HG02884 (cell line): ENCODE data around the gene SOD2.
"Not testable (repeated sequence)": the region's sequence is repeated elsewhere in the genome, so short reads cannot be mapped to it uniquely, and the experiment has no call there.

Source experiments
- ATAC-seq: cut with Tn5 transposase; IDR thresholded peaks from one replicate; pipeline ENCODE4 v1.9.1; 2021; ENCODE audit warnings: mild to moderate bottlenecking, moderate library complexity; ENCODE audit not compliant: unreplicated experiment

The SOD2 gene

DNA sequence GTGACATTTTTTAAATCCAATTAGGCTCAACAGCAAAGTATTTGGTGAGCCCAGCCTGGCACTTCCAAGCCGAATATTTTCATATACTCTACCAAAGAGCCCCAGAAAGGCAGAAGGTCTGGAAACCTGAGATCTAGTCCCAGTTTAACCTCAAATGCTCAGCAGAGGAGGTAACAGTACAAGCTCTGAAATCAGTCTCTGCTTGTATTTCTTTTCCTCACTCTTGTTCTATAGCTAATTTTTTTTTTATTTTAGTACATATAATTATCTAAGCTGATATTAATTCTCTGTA lies 9.1 kb downstream of the SOD2 start:
- no peak for ATAC-seq

DNA sequence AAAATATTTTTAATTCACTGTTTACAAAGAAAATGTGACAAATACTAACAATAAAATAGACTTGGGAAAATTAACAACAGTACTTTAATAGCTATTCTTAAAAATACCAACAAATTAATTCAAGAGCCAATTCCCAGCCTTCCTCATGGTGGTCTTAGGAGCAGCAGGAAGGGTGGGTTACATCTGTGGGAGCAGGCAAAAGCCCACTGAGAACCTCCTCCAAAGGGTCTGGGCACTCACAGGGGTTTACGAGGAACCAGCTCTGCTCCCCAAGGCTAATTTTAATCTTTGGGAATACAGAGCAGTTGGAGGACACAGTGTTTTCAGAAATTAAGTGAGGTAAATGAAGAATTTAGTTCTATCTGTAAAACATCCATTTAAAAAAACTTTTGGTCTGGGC lies 10.2 kb downstream of the SOD2 start:
- ATAC-seq, result no peak

DNA sequence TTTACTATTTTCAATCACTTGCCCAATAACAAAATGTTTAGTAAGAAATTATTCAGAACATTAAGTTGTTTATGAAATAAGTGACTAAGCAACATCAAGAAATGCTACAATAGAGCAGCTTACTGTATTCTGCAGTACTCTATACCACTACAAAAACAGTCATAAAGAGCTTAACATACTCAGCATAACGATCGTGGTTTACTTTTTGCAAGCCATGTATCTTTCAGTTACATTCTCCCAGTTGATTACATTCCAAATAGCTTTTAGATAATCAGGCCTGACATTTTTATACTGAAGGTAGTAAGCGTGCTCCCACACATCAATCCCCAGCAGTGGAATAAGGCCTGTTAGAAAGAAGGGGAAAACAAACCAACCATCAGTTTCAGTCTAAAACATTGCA lies 10.7 kb downstream of the SOD2 start:
- ATAC-seq, result no peak

DNA sequence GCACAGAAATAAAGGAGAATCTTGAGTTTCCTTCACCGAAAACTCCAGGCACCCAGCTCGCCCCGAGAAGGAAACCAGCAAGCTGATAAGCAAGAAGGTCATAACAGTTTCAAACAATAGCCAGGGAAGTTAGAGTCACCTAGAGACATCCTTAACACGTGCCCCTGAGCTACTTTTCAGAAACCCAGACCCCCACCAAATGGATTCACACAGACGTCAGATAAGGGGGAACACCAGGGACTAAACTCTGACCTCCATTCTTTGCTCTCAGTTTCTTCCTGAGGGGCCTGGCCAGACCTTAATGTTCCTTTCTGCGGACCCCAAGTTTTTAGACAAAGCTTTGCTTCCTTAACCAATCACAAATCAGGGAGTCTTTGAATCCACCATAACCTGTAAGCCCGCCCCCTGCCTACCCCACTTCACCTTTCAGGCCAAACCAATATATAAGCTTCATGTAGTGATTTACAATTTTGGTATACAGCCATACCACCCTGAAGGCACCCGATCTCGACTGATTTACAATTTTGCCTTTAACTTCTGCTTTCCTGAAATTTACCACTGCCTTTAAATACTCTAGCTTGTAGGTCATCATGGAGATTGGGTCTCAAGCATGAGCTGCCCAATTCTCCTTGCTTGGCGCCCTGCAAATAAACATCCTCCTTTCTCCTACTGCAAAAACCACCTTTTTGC lies 11.7 kb downstream of the SOD2 start:
- no peak for ATAC-seq

DNA sequence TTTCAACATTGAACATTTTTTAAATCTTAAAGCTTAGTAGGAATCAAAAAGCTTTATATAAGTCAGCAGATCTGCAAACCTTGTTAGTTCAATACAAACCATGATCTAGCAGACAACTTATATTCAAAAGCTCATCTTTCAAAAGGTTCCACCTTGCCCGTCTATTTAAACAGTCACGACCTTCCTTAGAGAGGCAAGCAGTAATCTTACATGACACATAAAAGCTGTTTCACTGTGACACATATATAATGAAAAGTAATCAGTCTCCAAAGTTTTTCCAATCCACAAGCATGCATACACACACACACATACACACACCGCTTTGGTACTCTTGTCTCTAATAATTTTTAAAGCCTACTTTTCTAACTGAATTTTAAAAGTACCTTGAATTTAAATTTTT lies 12.9 kb downstream of the SOD2 start:
- ATAC-seq, result no peak

DNA sequence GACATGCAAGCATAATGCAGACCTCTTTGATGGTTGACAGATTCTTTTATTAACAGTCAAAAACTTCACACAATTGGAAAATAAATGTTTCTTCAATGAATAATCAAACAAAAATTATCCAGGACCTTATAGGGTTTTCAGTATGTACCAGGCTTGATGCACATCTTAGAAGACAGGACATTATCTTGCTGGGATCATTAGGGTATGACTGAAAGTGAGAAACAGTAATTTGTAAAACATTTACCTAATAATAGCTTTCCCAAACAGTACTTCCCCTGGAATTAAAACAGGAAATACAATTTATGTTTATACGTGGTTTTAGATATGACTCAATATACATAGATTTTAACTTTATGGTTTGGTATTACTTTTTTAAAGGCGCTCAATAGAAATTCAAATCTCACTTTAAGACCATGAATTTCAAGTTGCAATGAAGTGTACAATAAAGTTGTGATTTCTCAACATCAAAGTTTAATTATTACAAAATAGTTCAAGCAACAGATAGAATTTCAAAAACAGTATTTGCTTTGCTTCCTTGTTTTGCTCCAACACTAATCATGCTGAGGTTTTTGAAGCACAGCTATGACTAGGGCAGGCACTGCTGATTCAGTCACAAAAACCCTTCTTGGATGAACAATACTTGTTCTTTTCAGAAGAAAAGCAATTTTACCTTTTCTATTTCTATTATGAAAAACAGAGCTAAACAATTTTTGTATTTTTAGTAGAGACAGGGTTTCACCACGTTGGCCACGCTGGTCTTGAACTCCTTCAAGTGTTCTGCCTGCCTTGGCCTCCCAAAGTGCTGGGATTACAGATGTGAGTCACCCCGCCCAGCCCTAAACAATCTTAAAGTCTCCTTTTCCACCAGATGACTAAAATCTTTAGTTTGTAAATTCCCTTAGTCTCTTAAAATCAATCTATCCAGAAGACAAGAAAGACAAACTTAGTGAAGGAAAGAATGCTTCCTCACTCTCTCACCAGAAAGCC lies 13.7 kb downstream of the SOD2 start:
- ATAC-seq, result no peak

DNA sequence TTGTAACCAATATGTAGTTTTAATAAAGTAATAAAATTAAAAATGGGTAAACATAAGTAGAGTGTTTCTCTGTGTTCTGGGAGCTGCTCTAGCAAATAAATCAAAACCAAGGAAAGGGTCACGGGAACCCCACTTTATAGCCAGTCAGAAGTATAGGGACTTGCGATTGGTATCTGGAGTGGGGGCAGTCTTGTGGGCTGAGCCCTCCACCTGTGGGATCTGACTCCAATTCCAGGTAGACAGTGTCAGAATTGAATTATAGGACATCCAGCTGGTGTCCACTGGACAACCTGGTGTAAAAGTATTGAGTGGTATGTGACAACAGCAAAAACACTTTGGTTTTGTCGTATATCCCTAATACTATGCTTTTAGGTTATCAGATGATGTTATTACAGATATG lies 14.5 kb downstream of the SOD2 start:
- no peak for ATAC-seq

DNA sequence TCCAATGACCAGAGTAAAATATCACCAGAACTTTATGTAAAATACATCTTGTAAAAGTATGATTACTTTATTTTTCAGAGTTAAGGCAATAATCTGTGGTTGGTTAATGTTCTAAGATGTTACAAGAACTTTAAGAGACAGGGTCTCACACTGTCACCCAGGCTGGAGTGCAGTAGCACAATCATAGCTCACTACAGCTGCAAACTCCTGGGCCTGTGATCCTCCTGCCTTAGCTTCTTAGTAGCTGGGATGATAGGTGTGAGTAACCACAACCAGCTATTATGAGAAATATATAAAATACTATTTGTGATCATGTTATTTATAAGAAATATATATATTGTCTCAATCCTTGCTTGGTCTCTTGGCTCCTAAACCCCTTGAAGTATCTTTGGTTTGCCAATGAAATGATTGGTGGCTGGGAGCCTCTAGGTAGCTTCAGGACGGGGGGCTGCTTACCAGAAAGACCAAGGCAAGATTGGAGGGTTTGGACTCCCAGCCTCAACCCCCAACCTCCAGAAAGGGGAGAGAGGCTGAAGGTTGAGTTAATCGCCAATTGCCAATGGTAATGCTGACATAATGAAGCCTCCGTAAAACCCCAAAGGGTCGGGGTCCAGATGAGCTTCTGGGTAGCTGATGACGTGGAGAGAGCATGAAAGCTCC lies 15.4 kb downstream of the SOD2 start:
- no peak for ATAC-seq

DNA sequence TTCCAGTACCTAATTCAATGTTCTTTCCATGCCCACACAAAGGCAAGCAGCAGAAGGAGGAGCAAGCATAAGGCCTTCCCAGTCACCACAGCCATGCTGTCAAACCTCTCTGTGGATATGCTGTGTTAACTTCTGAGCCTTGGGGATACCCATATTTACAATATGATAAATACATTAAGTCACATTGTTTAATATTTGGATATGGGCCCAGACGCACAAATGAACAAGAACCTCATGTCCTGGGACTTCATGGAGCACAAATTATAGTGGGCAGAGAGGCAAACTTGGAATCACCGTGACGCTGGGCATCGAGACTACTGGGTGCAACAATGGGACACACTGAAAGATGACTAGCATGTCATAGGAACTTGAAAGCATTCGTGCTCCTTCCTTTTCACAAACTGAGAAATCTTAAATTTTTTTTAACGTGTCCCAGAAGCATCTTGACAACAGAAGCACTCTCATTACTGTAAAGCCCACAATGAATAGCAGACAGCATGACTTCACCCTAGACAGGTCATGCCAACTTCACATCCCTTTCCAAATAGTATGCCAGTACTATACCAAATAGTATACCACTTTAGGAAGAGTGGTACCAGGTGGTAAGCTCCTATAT lies 16.0 kb downstream of the SOD2 start:
- no peak for ATAC-seq

DNA sequence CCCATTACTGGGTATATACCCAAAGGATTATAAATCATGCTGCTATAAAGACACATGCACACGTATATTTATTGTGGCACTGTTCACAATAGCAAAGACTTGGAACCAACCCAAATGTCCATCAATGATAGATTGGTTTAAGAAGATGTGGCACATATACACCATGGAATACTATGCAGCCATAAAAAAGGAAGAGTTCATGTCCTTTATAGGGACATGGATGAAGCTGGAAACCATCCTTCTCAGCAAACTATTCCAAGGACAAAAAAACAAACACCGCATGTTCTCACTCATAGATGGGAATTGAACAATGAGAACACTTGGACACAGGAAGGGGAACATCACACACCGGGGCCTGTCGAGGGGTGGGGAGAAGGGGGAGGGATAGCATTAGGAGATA lies 16.8 kb downstream of the SOD2 start:
- ATAC-seq, result not testable (repeated sequence)

DNA sequence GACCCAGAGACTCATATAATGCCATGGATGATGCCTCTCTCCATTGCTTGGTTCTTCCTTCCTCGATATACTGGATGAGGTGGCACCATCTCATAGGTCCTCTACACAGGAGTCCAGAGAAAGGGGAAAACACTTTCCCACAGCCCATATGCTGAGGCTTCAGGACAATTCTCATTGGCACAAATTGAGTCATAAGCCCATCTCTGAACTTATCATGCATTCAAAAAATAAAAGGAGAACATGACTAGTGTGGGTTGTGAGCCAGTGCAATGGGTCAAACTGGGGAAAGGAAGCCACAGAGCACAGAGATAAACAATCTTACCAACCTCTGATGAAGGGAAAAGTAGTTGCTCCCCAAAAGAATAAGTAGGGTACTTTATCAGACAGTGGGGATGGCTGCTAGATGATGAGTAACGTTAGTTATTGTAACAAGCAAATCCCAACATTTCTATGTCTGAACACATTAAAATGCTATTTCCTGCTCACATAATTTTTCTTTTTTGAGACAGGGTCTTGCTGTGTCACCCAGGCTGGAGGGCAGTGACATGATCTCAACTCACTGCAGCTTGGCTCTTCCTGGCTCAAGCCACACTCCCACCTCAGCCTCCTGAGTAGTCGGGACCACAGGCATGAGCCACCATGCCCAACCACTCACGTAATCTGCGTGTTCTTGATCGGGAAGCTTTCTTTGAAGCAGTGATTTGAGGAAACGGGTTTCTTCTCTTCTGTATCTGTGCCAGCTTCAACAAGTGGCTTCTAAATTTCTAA lies 27.0 kb downstream of the SOD2 start:
- ATAC-seq, result no peak

DNA sequence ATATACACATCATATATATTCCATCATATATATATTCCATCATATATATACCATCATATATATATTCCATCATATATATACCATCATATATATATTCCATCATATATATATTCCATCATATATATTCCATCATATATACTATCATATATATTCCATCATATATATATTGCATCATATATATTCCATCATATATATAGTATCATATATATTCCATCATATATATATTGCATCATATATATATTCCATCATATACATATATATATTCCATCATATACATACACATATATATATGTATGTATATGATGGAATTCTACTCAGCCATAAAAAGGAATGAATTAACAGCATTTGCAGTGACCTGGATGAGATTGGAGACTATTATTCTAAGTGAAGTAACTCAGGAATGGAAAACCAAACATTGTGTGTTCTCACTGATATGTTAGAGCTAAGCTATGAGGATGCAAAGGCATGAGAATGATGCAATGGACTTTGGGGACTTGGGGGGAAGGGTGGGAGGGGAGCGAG lies 29.6 kb downstream of the SOD2 start:
- not testable (repeated sequence) for ATAC-seq

DNA sequence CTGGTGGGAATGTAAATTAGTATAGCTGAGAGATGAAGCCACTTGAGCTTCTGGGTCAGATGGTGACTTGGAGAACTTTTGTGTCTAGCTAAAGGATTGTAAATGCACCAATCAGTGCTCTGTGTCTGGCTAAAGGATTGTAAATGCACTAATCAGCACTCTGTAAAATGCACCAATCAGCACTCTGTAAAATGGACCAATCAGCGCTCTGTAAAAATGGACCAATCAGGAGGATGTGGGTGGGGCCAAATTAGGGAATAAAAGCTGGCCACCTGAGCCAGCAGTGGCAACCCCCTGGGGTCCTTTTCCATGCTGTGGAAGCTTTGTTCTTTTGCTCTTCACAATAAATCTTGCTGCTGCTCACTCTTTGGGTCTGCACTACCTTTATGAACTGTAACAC lies 31.1 kb downstream of the SOD2 start:
- not testable (repeated sequence) for ATAC-seq

DNA sequence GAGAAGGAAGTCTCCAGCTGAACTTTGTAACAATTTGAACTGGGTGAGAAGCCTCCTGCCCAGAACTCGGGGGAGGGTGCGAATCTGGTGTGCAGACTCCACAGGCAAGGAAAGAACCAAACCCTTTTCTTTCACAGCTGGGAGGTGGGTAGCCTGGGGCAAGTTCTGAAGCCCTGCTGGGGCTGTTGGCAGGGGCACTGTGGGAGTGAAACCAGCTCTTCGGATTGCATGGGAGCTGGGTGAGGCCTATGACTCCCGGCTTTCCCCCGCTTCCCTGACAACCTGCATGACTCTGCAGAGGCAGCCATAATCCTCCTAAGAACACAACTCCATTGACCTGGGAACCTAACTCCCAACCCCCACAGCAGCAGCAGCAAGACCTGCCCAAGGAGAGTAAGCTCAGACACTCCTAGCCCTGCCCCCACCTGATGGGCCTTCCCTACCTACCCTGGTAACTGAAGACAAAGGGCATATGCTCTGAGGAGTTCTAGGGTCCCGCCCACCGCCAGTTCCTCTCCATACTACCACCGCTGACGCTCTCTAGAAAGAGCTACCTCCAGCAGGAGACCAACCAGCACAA lies 37.5 kb downstream of the SOD2 start:
- ATAC-seq, result no peak

DNA sequence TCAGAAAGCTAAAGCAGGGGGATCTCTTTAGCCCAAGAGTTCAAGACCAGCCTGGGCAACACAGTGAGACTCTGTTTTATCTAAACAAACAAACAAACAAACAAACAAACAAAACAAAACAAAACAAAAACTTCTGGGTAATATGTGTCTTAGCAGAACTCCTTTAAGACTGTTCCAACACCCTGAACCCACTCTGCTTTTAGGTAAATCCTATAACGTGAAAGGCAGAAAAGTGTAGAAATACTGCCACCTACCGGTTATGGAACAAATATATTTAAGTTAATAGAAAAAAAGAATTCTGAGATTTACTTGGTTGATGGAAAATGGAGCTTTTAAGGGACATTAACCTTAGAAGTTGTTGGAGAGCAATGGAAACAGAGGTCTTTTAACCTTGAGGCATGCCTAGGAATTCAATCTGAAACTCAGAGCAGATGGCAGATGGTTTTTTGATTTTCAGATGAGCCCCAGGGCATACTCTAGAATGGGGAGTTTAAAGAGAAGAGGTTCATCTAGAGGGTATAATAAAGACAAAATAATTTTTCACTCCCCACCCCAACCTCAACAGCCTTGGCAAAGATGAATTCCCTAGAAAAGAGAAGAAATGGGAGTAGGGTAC lies 38.5 kb downstream of the SOD2 start:
- no peak for ATAC-seq

DNA sequence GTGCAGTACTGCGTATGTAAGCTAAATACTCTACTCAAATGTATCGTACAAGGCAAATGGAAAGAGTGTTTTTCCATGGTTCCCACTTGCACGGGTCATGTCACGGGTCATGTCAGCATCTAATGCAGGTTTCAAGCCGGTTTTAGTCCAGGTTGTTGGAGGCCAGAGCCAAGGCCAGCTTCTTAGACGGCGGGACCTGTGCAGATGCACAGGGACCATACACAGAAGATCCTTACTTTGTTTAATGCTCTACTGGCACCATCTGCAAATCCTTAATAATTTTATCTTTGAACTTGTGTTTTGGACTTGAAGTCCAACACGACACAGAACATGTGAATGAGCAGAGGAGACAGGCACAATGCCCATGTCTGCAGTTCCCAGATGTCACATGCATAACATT lies 42.7 kb downstream of the SOD2 start:
- ATAC-seq, result no peak

DNA sequence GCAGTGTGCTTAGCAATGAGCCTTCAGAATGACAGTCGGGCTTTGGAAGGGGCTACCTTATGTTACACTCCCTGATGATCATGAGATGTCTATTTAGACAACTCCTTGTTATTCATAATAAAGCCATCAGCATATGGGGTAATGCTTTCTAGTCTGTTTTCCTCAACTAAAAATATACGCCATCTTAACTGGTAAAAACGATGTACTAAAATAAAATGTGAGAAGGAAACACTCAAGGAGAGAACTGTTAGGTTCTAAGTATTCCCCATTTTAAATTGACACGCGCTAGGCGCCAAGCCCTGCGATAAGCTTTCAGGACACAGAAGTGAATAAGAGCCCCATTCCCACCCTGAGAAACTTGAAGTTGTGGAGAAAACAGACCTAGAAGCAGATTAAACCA lies 43.6 kb downstream of the SOD2 start:
- ATAC-seq, result no peak

DNA sequence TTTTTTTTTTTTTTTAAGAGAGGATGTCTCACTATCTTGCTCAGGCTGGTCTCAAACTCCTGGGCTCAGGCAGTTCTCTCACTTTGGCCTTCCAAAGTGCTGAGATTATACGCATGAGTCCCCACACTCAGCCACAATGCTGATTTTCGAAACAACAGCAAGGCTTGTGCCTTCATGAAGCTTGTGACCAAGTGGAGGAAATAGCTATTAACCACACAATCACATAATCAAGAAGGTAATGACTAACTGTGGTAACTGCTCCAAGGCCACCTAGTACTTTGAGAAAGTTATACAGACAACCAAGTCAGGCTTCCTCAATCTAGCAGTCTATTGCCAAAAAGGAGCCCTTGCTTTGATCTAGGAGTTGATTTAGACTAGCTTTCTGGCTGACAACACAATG lies 46.3 kb downstream of the SOD2 start:
- ATAC-seq, result peak; percentile 68

DNA sequence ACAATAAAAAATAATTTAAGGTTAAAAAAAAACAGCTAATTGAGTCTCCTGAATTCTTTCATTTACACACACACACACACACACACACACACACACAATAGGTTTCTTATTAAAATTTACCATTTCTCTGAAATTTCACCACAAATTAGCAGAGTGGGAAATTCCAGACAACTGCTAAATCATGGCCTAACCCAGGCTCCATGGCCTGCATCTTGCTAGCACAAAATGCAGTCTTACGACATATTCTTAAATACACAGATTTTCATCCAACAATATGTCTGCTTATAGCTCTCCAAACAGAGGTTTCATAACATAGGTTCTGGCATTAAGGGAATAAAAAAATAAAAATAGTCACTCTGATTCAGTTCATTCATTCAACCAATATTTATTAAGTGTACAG lies 46.9 kb downstream of the SOD2 start:
- no peak for ATAC-seq

DNA sequence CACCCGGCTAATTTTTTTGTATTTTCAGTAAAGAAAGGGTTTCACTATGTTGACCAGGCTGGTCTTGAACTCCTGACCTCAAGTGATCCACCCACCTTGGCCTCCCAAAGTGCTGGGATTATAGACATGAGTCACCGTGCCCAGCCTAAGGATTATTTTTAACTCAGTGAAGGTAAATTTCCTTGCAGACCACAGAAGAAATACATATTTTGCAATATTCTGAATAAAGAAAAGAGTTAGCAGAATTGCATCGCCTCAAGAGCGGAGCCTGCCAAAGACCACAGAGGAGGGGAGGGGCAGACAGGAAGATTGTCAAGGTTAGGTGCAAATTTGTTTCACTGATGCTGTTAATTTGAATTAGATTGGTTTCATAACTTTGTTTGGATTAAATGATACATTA lies 47.4 kb downstream of the SOD2 start:
- no peak for ATAC-seq
